Pancreas (tissue), 10 donors: ENCODE data around the gene ATF5. TPM values are rescaled to one million over a fixed set of nuclear protein-coding genes. Genes with fewer than 3 reads are reported as not detected.
A peak's percentile ranks its signal among the peaks of the same experiment; 100 is the strongest.
"Not testable (repeated sequence)": the region's sequence is repeated elsewhere in the genome, so short reads cannot be mapped to it uniquely, and the experiment has no call there.

Experiments used
- ATAC-seq, 4 donors: fragments of 200-7000 bp; cut with Tn5 transposase; one replicate each; pipeline versions ENCODE4 v1.8.0 to v1.9.1; 2020; ENCODE audit warnings: mild to moderate bottlenecking in 4 of 4, moderate library complexity in 4 of 4
- DNase-seq, 6 donors: peaks; one replicate each; pipeline ENCODE4 v3.0.0-alpha.2; 2020
- FAIRE-seq: peaks from 2 replicates; lab custom pipeline; 2012; peaks lifted over from hg19 to GRCh38; lab: Jason Lieb, UNC
- H3K27ac ChIP-seq, 4 donors: fragments of 200-600 bp; sonication (generic); 1 replicate in 3 of 4; 2 replicates in 1 of 4; pipeline versions ENCODE4 v1.5.0 to v1.8.0; 2020
- H3K27me3 ChIP-seq, 4 donors: fragments of 200-600 bp; one replicate each; pipeline ENCODE4 v1.8.0; 2021
- H3K36me3 ChIP-seq, 3 donors: fragments of 200-600 bp; sonication (generic) in 1 of 3; one replicate each; pipeline versions ENCODE4 v1.5.0 to v1.8.0; 2020 to 2021
- H3K4me1 ChIP-seq, 3 donors: fragments of 200-600 bp; one replicate each; pipeline ENCODE4 v1.8.0; 2021
- H3K4me3 ChIP-seq, 4 donors: fragments of 200-600 bp; sonication (generic) in 2 of 4; one replicate each; pipeline versions ENCODE4 v1.5.0 to v1.8.0; 2020 to 2021
- H3K9me3 ChIP-seq, 4 donors: fragments of 200-600 bp; one replicate each; pipeline ENCODE4 v1.8.0; 2021
- WGBS, 2 donors: extraction: QIAGEN DNeasy Blood & Tissue Kit; methylation state at CpG; one replicate each; pipeline ENCODE4 v1.1.7; 2013; 5-methylcytosine and 5-hydroxymethylcytosine counted together
- intact Hi-C, 3 donors: fragments of 100-400 bp; cut with DNase I; formaldehyde crosslinking; loops; one replicate each; pipeline versions ENCODE4 v1.11.1 to v1.14.2; 2022
- polyA plus RNA-seq, 2 donors: library from polyadenylated mRNA; stranded (reverse); fragments of 200-250 nt; gene quantifications; one replicate each; pipeline ENCODE4 v1.2.3, GENCODE V29; 2013
- total RNA-seq, 6 donors: library from RNA; stranded (reverse); fragmentation: NEBNext Ultra II Directional in 4 of 6; extraction: Animal tissue kit (Norgen Biotek cat#: 25700) in 4 of 6; gene quantifications; one replicate each; pipeline versions ENCODE4 v1.2.1 to v1.2.4, GENCODE V29; 2021 to 2023
- TF ChIP-seq, protein P1 (sequence below), 4 donors: fragments of 200-600 bp; sonication (generic) in 3 of 4; IDR thresholded peaks; one replicate each; pipeline versions ENCODE4 v1.5.0 to v1.8.0; 2021; ENCODE audit warnings: antibody characterized with exemption in 4 of 4
- donor health status: healthy with polysubstance abuse.
- donor health status: DM: no; HTN: no; CAD: no; lungs with moderate emphysema.
- donor health status: DM: no; HTN: no; CAD: no.
- donor health status: control.
- donor health status: control.
- donor health status: Bipolar disorder and iron deficiency.
- donor health status: DM: yes; HTN: yes; CAD: no.
- donor health status: DM: no; HTN: no; CAD: no.
- donor health status: DM: no; HTN: no; CAD: no.
- donor health status: DM: yes; HTN: yes; CAD: no.

Gene ATF5
- total and polyA plus RNA-seq, 8 donors, result 8.2 to 25.7 (median 13.1) TPM

DNA sequence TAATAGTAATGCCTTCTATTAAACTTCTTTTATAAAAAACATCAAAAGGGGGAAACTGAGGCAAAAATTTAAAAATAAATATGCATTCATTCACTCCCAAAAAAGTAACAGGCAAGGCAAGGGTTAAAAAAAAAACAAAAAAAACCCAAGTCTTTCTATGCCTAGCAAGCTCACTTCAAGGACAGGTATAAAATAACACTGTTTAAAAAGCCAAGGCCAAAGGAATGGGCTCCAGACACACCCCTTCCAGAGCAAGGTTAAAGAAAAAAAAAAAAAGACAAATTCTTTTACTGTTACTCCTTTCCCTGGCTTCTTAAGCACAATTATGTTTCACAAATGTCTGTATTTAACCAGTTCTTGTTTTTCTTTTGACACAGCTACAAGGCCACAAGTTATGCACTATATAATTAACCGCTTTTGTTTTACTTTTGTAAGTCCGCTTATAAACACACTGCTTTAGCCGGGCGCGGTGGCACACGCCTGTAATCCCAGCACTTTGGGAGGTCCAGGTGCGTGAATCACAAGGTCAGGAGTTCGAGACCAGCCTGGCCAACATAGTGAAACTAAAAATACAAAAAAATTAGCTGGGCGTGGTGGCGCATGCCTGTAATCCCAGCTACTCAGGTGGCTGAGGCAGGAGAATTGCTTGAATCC lies 28.4 kb downstream of the ATF5 start:
- FAIRE-seq (no peak), DNase-seq (no peak), ATAC-seq (peak; percentile 29 to 69 (median 49))
- TF ChIP-seq, protein P1, sequence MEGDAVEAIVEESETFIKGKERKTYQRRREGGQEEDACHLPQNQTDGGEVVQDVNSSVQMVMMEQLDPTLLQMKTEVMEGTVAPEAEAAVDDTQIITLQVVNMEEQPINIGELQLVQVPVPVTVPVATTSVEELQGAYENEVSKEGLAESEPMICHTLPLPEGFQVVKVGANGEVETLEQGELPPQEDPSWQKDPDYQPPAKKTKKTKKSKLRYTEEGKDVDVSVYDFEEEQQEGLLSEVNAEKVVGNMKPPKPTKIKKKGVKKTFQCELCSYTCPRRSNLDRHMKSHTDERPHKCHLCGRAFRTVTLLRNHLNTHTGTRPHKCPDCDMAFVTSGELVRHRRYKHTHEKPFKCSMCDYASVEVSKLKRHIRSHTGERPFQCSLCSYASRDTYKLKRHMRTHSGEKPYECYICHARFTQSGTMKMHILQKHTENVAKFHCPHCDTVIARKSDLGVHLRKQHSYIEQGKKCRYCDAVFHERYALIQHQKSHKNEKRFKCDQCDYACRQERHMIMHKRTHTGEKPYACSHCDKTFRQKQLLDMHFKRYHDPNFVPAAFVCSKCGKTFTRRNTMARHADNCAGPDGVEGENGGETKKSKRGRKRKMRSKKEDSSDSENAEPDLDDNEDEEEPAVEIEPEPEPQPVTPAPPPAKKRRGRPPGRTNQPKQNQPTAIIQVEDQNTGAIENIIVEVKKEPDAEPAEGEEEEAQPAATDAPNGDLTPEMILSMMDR (IDR thresholded peaks at IDR 0.05), result no peak
- intact Hi-C loops, result no loop called here
- peaks cover 9 to 52% (median 34%) of the 10 kb centered on the region in 3 donors for H3K4me1 ChIP-seq
- 31 to 34% methylated on average over 10 of the region's 10 CpGs for whole genome bisulfite sequencing, 2 donors
- no peaks in the 10 kb centered on the region for H3K9me3 ChIP-seq
- H3K36me3 ChIP-seq, result no peaks in the 10 kb centered on the region
- H3K27ac ChIP-seq, result peak overlapping the region in 2 of 4 donors; percentile 5 to 85
- H3K27me3 ChIP-seq, result no peaks in the 10 kb centered on the region
- peak overlapping the region in 2 of 4 donors; percentile 0 to 21 for H3K4me3 ChIP-seq

DNA sequence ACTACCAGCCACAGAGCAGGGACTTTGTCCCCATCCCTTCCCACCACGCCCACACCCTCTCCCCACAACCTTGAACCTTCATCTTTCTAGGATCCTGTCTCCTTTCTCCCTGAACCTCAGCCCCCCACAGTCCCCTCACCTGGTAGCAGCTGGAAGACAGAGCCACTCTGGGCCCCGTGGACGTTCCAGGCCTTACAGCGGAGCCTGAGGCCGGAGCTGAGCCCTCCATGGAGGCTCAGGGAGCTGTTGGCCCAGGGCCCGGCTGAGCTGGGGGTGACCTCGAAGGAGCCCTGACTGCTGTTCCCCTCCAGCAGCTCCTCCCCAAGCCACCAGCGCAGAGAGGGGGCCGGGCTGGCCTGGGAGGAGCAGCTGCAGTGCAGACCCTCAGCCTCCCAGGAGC lies 29.1 kb downstream of the ATF5 start:
- 23 to 25% methylated on average over 9 of the region's 9 CpGs for WGBS, 2 donors
- Histone ChIP-seq H3K4me3 (peak overlapping the region in 2 of 4 donors; percentile 0 to 21), H3K4me1 (peaks cover 9 to 45% (median 34%) of the 10 kb centered on the region in 3 donors), H3K27ac (peak overlapping the region in 2 of 4 donors; percentile 5 to 80)
- H3K36me3 ChIP-seq, FAIRE-seq, intact Hi-C loops, H3K27me3 ChIP-seq, DNase-seq, H3K9me3 ChIP-seq: not testable (repeated sequence)
- peak in 2 of 4 donors; percentile 4 to 31 for ATAC-seq

DNA sequence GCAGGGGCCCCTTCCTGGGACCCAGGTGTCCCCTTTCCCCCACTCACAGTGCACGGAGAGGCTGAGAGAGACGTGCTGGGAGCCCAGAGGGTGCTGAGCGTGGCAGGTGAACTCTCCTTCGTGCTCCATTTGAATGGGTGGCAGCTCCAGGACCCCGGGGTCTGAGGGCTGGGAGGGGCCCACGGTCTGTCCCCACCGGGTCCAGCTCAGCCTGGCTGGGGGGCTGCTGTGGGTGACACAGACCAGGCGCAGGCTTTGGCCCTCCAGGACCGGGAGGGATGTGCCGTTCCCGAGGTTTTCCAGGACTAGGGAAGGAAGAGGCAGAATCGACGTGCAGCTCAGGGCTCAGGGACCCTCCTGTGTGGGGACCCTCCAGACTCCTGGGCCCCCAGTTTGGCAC lies 29.6 kb downstream of the ATF5 start:
- H3K27me3 ChIP-seq, H3K9me3 ChIP-seq, DNase-seq, H3K36me3 ChIP-seq, FAIRE-seq, intact Hi-C loops, H3K4me3 ChIP-seq: not testable (repeated sequence)
- WGBS, 2 donors, result 44 to 50% methylated on average over 13 of the region's 13 CpGs
- peaks cover 9 to 41% (median 34%) of the 10 kb centered on the region in 3 donors for H3K4me1 ChIP-seq
- H3K27ac ChIP-seq, result peak overlapping the region in 1 of 4 donors; percentile 80
- ATAC-seq, result peak in 1 of 4 donors; percentile 3

DNA sequence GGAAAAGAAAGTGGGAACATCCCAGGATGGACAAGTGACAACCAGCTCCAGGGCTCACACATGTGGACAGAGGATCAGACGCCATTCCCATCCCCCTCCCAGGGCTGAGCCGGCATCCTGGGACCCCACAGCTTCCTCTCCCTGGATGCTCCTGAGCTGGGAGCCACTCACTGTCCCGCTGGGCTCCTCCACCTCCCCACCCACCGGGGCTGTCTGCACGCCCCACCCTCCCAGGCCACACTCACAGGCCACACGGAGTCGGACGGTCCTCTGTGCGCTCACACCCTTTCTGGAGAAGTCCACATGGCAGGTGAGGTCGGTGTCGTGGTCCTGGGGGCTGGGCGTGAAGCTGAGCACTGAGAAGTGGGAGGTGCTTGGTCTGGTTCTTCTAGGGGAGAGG lies 30.9 kb downstream of the ATF5 start:
- H3K36me3 ChIP-seq, H3K27me3 ChIP-seq, DNase-seq, H3K27ac ChIP-seq, FAIRE-seq, intact Hi-C loops, H3K9me3 ChIP-seq, ATAC-seq, H3K4me3 ChIP-seq: not testable (repeated sequence)
- 80 to 100% methylated on average over 2 of the region's 12 CpGs for WGBS, 2 donors
- peaks cover 6 to 28% (median 26%) of the 10 kb centered on the region in 3 donors for H3K4me1 ChIP-seq

DNA sequence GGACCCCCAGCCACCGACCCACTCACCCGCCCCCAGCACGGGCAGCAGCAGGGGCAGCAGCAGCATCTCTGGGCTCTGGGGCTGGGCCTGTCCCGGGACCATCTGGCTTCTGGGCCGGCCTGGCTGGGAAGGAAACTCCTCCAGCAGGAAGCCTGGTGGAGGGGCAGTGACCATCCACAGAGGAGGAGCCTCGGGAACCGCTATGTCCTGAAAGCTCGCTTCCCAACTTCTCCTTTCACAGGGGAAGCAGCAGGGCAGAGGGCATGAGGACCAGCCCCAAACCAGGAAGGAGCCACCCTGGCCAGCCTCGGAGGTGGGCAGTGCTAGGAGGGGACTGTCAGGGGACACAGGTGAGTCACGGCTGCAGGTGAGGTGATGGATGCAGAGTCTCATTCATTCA lies 32.0 kb downstream of the ATF5 start, which contains the start of gene SIGLEC11:
Gene SIGLEC11 (minus strand): TSS at position 193 of the 400 bp plus-strand sequence. CDS start 91 bp downstream, at position 102.
- peaks cover 2 to 18% (median 17%) of the 10 kb centered on the region in 3 donors for H3K4me1 ChIP-seq
- DNase-seq, H3K27ac ChIP-seq, H3K9me3 ChIP-seq, ATAC-seq, FAIRE-seq, intact Hi-C loops, H3K4me3 ChIP-seq, H3K36me3 ChIP-seq, H3K27me3 ChIP-seq: not testable (repeated sequence)
- WGBS, 2 donors, result 62 to 81% methylated on average over 4 to 5 of the region's 10 CpGs

DNA sequence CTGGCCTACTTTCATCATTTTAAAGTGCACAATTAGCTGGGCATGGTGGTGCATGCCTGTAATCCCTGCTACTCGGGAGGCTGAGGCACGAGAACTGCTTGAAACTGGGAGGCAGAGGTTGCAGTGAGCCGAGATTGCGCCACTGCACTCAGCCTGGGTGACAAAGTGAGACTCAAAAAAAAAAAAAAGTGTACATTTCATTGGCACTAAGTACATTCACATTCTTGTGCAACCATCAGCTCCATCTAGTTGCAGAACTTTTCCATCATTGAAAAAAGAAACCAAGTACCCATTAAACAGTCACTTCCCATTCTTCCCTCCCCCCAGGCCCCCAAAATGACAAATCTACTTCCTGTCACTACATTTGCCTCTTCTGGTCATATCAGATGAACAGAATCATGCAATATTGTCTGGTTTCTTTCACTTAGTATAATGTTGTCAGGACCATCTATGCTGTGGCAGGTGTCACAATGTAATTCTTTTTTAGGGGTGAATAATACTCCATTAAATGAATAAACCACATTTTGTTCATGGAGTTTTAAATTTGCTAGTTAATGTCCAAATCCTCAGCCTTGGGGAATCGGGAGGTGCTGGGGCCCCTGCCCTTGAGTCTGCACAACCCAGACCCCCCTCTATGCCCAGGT lies 39.4 kb downstream of the ATF5 start:
- Histone ChIP-seq H3K4me3 (no peak overlapping the region), H3K27me3 (no peaks in the 10 kb centered on the region), H3K4me1 (peaks cover 0 to 8% (median 0%) of the 10 kb centered on the region in 3 donors), H3K27ac (no peak overlapping the region), H3K36me3 (no peaks in the 10 kb centered on the region), H3K9me3 (no peaks in the 10 kb centered on the region)
- WGBS, 2 donors, result 71 to 81% methylated on average over 5 of the region's 5 CpGs
- TF ChIP-seq, protein P1 (IDR thresholded peaks at IDR 0.05), result no peak
- FAIRE-seq (no peak), ATAC-seq (no peak), DNase-seq (no peak)
- intact Hi-C loops, result no loop called here

DNA sequence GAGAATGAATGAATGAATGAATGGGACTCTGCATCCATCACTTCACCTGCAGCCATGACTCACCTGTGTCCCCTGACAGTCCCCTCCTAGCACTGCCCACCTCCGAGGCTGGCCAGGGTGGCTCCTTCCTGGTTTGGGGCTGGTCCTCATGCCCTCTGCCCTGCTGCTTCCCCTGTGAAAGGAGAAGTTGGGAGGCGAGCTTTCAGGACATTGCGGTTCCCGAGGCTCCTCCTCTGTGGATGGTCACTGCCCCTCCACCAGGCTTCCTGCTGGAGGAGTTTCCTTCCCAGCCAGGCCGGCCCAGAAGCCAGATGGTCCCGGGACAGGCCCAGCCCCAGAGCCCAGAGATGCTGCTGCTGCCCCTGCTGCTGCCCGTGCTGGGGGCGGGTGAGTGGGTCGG lies 40.4 kb downstream of the ATF5 start:
- WGBS, 2 donors, result 51 to 52% methylated on average over 4 of the region's 9 CpGs

More for the DNA sequence above, 40.4 kb downstream of the ATF5 start:
- H3K27ac ChIP-seq, FAIRE-seq, DNase-seq, H3K9me3 ChIP-seq, H3K36me3 ChIP-seq, H3K4me3 ChIP-seq, H3K27me3 ChIP-seq, H3K4me1 ChIP-seq, intact Hi-C loops: not testable (repeated sequence)
- peak in 2 of 4 donors; percentile 37 to 54 for ATAC-seq
